ENCODE data around the gene SDF2. TPM values are rescaled to one million over a fixed set of nuclear protein-coding genes. Genes with fewer than 3 reads are reported as not detected.

The SDF2 gene
- total and polyA plus RNA-seq, 3 donors from 2014 or later: 59.7 to 65.0 (median 64.6) TPM

- Histone ChIP-seq H3K27ac (peak overlapping the region; percentile 89 to 97), H3K27me3 (no peaks in the 10 kb centered on the region), H3K4me3 (peak overlapping the region; percentile 98 to 99), H3K4me1 (peaks cover 28% of the 10 kb centered on the region), H3K36me3 (ENCODE audit: low read depth, missing control alignments) (no peaks in the 10 kb centered on the region), H3K9me3 (no peaks in the 10 kb centered on the region)
- TF ChIP-seq POLR2A (IDR thresholded peaks at IDR 0.05): no peak
- TF ChIP-seq CTCF (IDR thresholded peaks at IDR 0.05): peak; percentile 28 to 57 (median 43)
- intact Hi-C loops (cut with DNase I; ENCODE audit: low total_unique reads): no loop called here
- peak; percentile 67 for DNase-seq
- WGBS, 2 donors: 0% methylated on average over 18 of the region's 18 CpGs
Observed at GRCh38 chr17:28643983-28644786, 17.5 kb downstream of the SDF2 start.

GRCh38 chr17:28641579-28641978 lies 20.1 kb downstream of the SDF2 start:
- Histone ChIP-seq H3K27ac (no peak overlapping the region), H3K4me1 (peaks cover 21% of the 10 kb centered on the region), H3K27me3 (no peaks in the 10 kb centered on the region), H3K9me3 (no peaks in the 10 kb centered on the region), H3K36me3 (ENCODE audit: low read depth, missing control alignments) (no peaks in the 10 kb centered on the region), H3K4me3 (no peak overlapping the region)
- DNase-seq: no peak
- WGBS, 2 donors: 93 to 97% methylated on average over 2 of the region's 2 CpGs
- intact Hi-C loops (cut with DNase I; ENCODE audit: low total_unique reads): no loop called here
- TF ChIP-seq POLR2A (IDR thresholded peaks at IDR 0.05) (no peak), CTCF (IDR thresholded peaks at IDR 0.05) (no peak)

- Histone ChIP-seq H3K27me3 (no peaks in the 10 kb centered on the region), H3K9me3 (no peaks in the 10 kb centered on the region), H3K4me1 (no peaks in the 10 kb centered on the region), H3K27ac (no peak overlapping the region), H3K36me3 (ENCODE audit: low read depth, missing control alignments) (no peaks in the 10 kb centered on the region), H3K4me3 (no peak overlapping the region)
- DNase-seq: no peak
- intact Hi-C loops (cut with DNase I; ENCODE audit: low total_unique reads): no loop called here
- TF ChIP-seq POLR2A (IDR thresholded peaks at IDR 0.05) (no peak), CTCF (IDR thresholded peaks at IDR 0.05) (no peak)
- WGBS, 2 donors: 100% methylated on average over 1 of the region's 1 CpG
Observed at GRCh38 chr17:28635506-28635905, 26.2 kb downstream of the SDF2 start.

- no peak for DNase-seq
- intact Hi-C loops (cut with DNase I; ENCODE audit: low total_unique reads): no loop called here
- H3K27ac ChIP-seq: no peak overlapping the region
- H3K9me3 ChIP-seq: no peaks in the 10 kb centered on the region
- no peaks in the 10 kb centered on the region for H3K27me3 ChIP-seq
- no peaks in the 10 kb centered on the region for H3K36me3 ChIP-seq (ENCODE audit: low read depth, missing control alignments)
- H3K4me1 ChIP-seq: no peaks in the 10 kb centered on the region
- WGBS, 2 donors: 88 to 90% methylated on average over 14 of the region's 14 CpGs
- no peak overlapping the region for H3K4me3 ChIP-seq
- TF ChIP-seq POLR2A (IDR thresholded peaks at IDR 0.05): no peak
- TF ChIP-seq CTCF (IDR thresholded peaks at IDR 0.05): no peak
Observed at GRCh38 chr17:28634206-28634865, 27.4 kb downstream of the SDF2 start.
